ENCODE data around the gene RRAS2. TPM values are rescaled to one million over a fixed set of nuclear protein-coding genes. Genes with fewer than 3 reads are reported as not detected.

RRAS2 gene
- total and polyA plus RNA-seq, 9 of the 15 experiments (the other 6 are each of a cell fraction or from before 2014, with no cell fraction given): 9.4 to 47.5 (median 37.6) TPM

DNA sequence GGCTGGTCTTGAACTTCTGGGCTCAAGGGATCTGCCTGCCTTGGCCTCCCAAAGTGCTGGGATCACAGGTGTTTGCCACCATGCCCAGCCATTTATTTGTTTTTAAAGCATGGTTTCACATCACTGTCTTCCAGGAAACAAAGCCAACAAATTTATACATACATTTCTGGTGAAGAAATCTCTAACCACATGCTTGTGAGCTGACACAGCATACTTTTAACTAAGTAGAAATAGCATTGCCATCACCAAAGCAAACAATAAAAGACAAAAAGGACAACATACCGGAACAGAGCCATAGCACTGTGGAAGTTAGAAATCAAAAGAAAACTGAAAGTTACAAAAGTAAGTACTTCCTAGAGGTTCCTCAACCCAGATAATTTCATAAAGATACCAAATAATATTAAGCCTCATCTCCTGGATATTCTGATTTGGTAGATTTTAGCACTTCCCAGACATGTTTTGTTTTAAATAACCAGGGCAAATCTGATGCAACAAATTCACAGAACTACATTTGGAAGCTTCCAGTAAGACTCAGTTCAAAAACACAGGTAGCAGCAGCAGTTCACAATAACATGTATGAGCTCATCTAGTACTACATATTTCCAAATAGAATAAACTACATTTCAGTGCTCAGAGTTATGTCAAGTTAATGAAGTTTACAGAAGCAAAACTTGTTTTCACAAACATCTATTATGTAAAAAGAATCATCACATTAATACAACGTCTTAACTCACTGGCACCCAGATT, 70.6 kb downstream of the RRAS2 start:
- Histone ChIP-seq H3K9ac (ENCODE audit: insufficient read depth in 1 of 2, low read depth in 2 of 2, low read length in 2 of 2) (no peak overlapping the region), H4K20me1 (replicated peaks; ENCODE audit: control insufficient read depth, insufficient read depth, low read length) (no peaks in the 10 kb centered on the region), H3K4me1 (replicated peaks in 1 of 2; ENCODE audit: control insufficient read depth in 2 of 2, insufficient read depth in 2 of 2, low read length in 2 of 2) (peaks cover 0 to 2% of the 10 kb centered on the region in 2 experiments; a peak in 1 of 5 replicates), H2AFZ (ENCODE audit: low read depth, low read length) (no peak overlapping the region), H3K27ac (ENCODE audit: extremely low read depth, low read depth, low read length) (no peak overlapping the region), H3K4me2 (ENCODE audit: insufficient read depth, low read length) (no peak overlapping the region), H3K4me3 (no peak overlapping the region), H3K36me3 (ENCODE audit: control insufficient read depth, insufficient read depth, low read length) (peaks cover 21% of the 10 kb centered on the region), H3K27me3 (ENCODE audit: control insufficient read depth in 2 of 2, insufficient read depth in 2 of 2, low read length in 2 of 2) (no peaks in the 10 kb centered on the region), H3K79me2 (ENCODE audit: control insufficient read depth, insufficient read depth, low read length) (no peaks in the 10 kb centered on the region), H3K9me3 (replicated peaks; ENCODE audit: control insufficient read depth, insufficient read depth, low read depth, low read length) (no peaks in the 10 kb centered on the region), H3K9me1 (ENCODE audit: control insufficient read depth, insufficient read depth, low read length) (no peaks in the 10 kb centered on the region)
- FAIRE-seq: no peak
- WGBS (ENCODE audit: insufficient coverage, low coverage, missing lambda C conversion rate): 91% methylated on average over 2 of the region's 2 CpGs
- CTCF ChIA-PET (ENCODE audit: low intra/inter-chr PET ratio): no interaction called here
- in situ Hi-C loops (cut with MboI): no loop called here
- DNase-seq (ENCODE audit: extremely low read depth in 1 of 4, low spot score in 3 of 4): no peak
- ATAC-seq: no peak
- POLR2A ChIA-PET: no interaction called here
- intact Hi-C loops (cut with micrococcal nuclease): no loop called here
- BruUV-seq (replicated peaks): no TSS peak
- TF ChIP-seq SIX5 (IDR thresholded peaks at IDR 0.05; ENCODE audit: borderline replicate concordance in 1 of 2, insufficient read depth in 1 of 2, low read depth in 1 of 2, low read length in 2 of 2) (no peak), RBM15 (IDR thresholded peaks at IDR 0.05; ENCODE audit: insufficient read depth, low read length) (no peak), ZNF785 (CRISPR knock-in tag; IDR thresholded peaks at IDR 0.05) (no peak), ZNF133 (CRISPR knock-in tag; IDR thresholded peaks at IDR 0.05) (no peak), ZNF121 (CRISPR knock-in tag; conservative IDR thresholded peaks at IDR 0.05) (no peak), SRSF9 (IDR thresholded peaks at IDR 0.05; ENCODE audit: borderline replicate concordance, low read depth, low read length) (no peak), FOXA3 (CRISPR knock-in tag; conservative IDR thresholded peaks at IDR 0.05 in 1 of 2, IDR thresholded peaks at IDR 0.05 in 1 of 2) (no peak)
- TF ChIP-seq, protein P1, sequence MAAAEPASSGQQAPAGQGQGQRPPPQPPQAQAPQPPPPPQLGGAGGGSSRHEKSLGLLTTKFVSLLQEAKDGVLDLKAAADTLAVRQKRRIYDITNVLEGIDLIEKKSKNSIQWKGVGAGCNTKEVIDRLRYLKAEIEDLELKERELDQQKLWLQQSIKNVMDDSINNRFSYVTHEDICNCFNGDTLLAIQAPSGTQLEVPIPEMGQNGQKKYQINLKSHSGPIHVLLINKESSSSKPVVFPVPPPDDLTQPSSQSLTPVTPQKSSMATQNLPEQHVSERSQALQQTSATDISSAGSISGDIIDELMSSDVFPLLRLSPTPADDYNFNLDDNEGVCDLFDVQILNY (CRISPR knock-in tag; IDR thresholded peaks at IDR 0.05): no peak
- TF ChIP-seq, protein P2, sequence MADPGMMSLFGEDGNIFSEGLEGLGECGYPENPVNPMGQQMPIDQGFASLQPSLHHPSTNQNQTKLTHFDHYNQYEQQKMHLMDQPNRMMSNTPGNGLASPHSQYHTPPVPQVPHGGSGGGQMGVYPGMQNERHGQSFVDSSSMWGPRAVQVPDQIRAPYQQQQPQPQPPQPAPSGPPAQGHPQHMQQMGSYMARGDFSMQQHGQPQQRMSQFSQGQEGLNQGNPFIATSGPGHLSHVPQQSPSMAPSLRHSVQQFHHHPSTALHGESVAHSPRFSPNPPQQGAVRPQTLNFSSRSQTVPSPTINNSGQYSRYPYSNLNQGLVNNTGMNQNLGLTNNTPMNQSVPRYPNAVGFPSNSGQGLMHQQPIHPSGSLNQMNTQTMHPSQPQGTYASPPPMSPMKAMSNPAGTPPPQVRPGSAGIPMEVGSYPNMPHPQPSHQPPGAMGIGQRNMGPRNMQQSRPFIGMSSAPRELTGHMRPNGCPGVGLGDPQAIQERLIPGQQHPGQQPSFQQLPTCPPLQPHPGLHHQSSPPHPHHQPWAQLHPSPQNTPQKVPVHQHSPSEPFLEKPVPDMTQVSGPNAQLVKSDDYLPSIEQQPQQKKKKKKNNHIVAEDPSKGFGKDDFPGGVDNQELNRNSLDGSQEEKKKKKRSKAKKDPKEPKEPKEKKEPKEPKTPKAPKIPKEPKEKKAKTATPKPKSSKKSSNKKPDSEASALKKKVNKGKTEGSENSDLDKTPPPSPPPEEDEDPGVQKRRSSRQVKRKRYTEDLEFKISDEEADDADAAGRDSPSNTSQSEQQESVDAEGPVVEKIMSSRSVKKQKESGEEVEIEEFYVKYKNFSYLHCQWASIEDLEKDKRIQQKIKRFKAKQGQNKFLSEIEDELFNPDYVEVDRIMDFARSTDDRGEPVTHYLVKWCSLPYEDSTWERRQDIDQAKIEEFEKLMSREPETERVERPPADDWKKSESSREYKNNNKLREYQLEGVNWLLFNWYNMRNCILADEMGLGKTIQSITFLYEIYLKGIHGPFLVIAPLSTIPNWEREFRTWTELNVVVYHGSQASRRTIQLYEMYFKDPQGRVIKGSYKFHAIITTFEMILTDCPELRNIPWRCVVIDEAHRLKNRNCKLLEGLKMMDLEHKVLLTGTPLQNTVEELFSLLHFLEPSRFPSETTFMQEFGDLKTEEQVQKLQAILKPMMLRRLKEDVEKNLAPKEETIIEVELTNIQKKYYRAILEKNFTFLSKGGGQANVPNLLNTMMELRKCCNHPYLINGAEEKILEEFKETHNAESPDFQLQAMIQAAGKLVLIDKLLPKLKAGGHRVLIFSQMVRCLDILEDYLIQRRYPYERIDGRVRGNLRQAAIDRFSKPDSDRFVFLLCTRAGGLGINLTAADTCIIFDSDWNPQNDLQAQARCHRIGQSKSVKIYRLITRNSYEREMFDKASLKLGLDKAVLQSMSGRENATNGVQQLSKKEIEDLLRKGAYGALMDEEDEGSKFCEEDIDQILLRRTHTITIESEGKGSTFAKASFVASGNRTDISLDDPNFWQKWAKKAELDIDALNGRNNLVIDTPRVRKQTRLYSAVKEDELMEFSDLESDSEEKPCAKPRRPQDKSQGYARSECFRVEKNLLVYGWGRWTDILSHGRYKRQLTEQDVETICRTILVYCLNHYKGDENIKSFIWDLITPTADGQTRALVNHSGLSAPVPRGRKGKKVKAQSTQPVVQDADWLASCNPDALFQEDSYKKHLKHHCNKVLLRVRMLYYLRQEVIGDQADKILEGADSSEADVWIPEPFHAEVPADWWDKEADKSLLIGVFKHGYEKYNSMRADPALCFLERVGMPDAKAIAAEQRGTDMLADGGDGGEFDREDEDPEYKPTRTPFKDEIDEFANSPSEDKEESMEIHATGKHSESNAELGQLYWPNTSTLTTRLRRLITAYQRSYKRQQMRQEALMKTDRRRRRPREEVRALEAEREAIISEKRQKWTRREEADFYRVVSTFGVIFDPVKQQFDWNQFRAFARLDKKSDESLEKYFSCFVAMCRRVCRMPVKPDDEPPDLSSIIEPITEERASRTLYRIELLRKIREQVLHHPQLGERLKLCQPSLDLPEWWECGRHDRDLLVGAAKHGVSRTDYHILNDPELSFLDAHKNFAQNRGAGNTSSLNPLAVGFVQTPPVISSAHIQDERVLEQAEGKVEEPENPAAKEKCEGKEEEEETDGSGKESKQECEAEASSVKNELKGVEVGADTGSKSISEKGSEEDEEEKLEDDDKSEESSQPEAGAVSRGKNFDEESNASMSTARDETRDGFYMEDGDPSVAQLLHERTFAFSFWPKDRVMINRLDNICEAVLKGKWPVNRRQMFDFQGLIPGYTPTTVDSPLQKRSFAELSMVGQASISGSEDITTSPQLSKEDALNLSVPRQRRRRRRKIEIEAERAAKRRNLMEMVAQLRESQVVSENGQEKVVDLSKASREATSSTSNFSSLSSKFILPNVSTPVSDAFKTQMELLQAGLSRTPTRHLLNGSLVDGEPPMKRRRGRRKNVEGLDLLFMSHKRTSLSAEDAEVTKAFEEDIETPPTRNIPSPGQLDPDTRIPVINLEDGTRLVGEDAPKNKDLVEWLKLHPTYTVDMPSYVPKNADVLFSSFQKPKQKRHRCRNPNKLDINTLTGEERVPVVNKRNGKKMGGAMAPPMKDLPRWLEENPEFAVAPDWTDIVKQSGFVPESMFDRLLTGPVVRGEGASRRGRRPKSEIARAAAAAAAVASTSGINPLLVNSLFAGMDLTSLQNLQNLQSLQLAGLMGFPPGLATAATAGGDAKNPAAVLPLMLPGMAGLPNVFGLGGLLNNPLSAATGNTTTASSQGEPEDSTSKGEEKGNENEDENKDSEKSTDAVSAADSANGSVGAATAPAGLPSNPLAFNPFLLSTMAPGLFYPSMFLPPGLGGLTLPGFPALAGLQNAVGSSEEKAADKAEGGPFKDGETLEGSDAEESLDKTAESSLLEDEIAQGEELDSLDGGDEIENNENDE (IDR thresholded peaks at IDR 0.05; ENCODE audit: low read depth, low read length): no peak
